ENCODE results near the gene FGFBP2. TPM values are rescaled to one million over a fixed set of nuclear protein-coding genes. Genes with fewer than 3 reads are reported as not detected.
"Not testable (repeated sequence)": the region's sequence is repeated elsewhere in the genome, so short reads cannot be mapped to it uniquely, and the experiment has no call there.

The FGFBP2 gene
- total RNA-seq, 2 donors from 2014 or later, result 0.50 TPM; not detected in 1

DNA sequence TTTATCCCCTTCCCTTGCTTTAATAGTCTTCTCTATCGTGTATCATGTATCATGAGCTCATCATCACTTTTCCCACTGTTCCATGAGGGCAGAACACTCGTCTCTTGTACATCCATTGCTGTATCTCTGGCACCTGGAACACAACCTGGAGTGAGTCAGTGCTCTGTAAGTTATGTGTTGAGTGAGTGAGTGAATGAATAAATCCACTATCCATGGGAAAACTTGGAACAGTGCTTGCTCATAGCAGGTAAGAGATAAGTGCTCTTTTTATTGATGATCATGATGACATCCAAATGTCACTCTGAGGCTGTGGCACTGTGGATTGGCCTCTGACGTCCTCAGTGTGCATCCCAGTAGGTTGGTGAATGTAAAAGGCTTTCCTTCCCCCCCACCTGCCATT, 28.7 kb downstream of the FGFBP2 start:
- ATAC-seq (no peak), DNase-seq (no peak)
- Mint-ChIP-seq H3K27ac (no peak overlapping the region), H3K4me3 (no peak overlapping the region), H3K36me3 (ENCODE audit: low read depth) (peaks cover 7% of the 10 kb centered on the region), H3K4me1 (no peaks in the 10 kb centered on the region), H3K27me3 (peaks cover 88% of the 10 kb centered on the region)
- H3K9me3 ChIP-seq (ENCODE audit: control insufficient read depth, low read length, poor library complexity, severe bottlenecking), result no peaks in the 10 kb centered on the region

DNA sequence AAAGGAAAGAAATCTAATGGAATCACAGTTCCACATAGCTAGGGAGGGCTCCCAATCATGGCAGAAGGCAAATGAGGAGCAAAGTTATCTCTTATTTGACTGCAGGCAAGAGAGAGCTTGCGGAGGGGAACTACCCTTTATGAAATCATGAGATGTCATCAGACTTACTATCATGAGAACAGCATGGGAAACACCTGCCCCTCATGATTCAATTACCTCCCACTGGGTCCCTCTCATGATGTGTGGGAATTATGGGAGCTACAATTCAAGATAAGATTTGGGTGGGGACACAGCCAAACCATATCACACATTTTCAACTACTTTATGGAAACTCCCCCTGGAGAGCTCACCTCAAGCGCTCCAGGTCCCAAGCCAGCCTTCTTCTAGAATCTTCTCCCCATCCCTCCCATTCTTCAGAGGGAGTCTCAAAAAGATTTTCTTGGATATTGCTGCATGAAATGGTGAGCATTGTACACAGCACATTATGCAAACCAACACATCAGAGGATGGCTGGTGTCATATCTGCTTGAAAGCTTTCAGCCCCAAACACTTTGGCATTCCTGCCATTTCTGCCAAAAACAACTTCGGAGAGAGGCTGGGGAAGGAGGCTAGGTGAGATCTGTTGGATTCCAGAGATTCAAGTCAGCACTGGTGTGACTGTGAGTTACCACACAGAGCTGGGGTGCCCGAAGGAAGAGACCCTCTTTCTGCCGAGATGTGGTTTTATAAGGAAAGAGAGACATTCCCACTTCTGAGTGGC, 31.3 kb downstream of the FGFBP2 start:
- DNase-seq (no peak), ATAC-seq (no peak)
- Mint-ChIP-seq H3K4me1 (no peaks in the 10 kb centered on the region), H3K4me3 (no peak overlapping the region), H3K27me3 (peaks cover 68% of the 10 kb centered on the region), H3K36me3 (ENCODE audit: low read depth) (peaks cover 7% of the 10 kb centered on the region), H3K27ac (no peak overlapping the region)
- H3K9me3 ChIP-seq (ENCODE audit: control insufficient read depth, low read length, poor library complexity, severe bottlenecking), result no peaks in the 10 kb centered on the region

DNA sequence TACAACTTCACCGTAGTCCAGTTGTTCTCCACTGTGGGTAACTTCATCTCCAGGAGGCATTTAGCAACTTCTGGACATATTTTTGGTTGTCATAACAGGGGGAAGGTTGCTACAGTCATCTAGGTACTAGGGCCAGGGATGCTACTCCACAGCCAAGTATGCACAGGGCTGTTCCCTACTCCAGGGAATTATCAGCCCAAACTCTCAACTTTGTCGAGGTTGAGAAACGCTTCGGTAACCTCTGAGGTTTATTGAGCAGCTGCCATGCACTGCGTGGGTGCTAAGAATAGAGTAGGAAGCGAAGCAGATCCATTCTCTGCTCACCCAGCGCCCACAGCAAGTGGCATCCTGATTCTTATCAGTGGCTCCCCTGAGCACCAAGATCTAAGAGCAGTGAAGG, 32.7 kb downstream of the FGFBP2 start:
- Mint-ChIP-seq H3K27ac (no peak overlapping the region), H3K27me3 (peaks cover 69% of the 10 kb centered on the region), H3K4me1 (no peaks in the 10 kb centered on the region), H3K36me3 (ENCODE audit: low read depth) (peaks cover 7% of the 10 kb centered on the region), H3K4me3 (no peak overlapping the region)
- no peaks in the 10 kb centered on the region for H3K9me3 ChIP-seq (ENCODE audit: control insufficient read depth, low read length, poor library complexity, severe bottlenecking)
- ATAC-seq (no peak), DNase-seq (no peak)

DNA sequence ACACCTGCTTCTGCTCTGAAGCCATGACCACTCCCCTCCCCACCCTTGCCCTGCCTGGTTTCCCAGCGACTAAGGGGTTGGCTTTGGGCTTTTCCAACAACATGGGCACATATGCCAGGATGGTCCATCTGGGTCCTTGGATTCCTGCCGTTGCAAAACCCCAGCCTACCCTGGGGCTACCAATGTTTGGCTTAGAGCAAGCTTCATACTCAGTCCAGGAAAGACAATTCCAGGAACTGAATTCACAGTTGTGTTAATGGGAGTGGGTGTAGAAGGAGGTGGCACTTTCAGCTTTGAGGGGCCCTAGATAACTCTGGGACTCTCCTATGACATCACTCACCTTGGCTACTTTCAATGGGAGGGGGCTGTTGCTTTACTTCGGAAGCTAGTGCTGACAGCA, 33.4 kb downstream of the FGFBP2 start:
- H3K9me3 ChIP-seq (ENCODE audit: control insufficient read depth, low read length, poor library complexity, severe bottlenecking), result no peaks in the 10 kb centered on the region
- peaks cover 3% of the 10 kb centered on the region for H3K36me3 Mint-ChIP-seq (ENCODE audit: low read depth)
- H3K4me1 Mint-ChIP-seq, result no peaks in the 10 kb centered on the region
- ATAC-seq, result no peak
- H3K27ac Mint-ChIP-seq, result no peak overlapping the region
- H3K4me3 Mint-ChIP-seq, result no peak overlapping the region
- no peak for DNase-seq
- H3K27me3 Mint-ChIP-seq, result peaks cover 63% of the 10 kb centered on the region

DNA sequence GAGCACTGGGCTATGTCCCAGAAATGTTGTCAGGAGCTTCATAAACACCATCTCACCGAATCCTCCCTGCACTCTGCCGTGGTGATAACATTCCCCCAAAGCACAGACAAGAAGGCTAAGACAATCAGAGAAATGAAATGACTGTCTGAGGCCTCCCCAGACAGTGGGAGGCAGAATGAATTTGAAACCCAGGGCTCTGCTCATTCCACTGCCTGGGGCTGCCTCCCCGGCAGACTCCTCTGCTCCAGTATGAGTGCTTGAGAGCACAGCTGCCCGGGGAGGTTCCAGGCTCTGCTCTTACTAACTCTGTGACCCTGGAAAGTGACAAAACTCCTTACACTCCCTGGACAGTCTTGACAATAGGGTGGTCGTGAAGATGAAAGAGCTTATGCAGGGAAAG, 34.1 kb downstream of the FGFBP2 start:
- H3K27ac Mint-ChIP-seq, result no peak overlapping the region
- DNase-seq (no peak), ATAC-seq (no peak)
- no peaks in the 10 kb centered on the region for H3K9me3 ChIP-seq (ENCODE audit: control insufficient read depth, low read length, poor library complexity, severe bottlenecking)
- H3K4me1 Mint-ChIP-seq, result no peaks in the 10 kb centered on the region
- H3K27me3 Mint-ChIP-seq, result peaks cover 63% of the 10 kb centered on the region
- no peaks in the 10 kb centered on the region for H3K36me3 Mint-ChIP-seq (ENCODE audit: low read depth)
- no peak overlapping the region for H3K4me3 Mint-ChIP-seq

DNA sequence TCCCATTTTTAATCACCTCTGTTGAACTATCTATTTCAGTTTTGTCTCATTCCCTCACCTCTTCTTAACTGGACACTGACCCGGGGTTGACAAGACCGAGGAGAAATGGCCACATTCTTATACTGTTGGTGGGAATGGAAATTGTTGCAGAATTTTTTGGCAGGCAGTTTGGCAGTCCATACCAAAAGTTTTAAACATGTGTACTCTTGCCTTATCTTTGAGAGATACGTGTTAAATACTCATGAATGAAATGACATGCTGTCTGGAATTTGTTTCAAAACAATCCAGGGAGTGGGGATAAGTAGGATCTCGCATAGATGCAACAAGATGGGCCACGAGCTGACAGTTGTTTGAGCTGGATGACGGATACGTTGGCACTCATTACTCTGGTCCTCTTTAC, 36.5 kb downstream of the FGFBP2 start:
- peaks cover 50% of the 10 kb centered on the region for H3K27me3 Mint-ChIP-seq
- no peaks in the 10 kb centered on the region for H3K36me3 Mint-ChIP-seq (ENCODE audit: low read depth)
- H3K4me3 Mint-ChIP-seq, result no peak overlapping the region

DNA sequence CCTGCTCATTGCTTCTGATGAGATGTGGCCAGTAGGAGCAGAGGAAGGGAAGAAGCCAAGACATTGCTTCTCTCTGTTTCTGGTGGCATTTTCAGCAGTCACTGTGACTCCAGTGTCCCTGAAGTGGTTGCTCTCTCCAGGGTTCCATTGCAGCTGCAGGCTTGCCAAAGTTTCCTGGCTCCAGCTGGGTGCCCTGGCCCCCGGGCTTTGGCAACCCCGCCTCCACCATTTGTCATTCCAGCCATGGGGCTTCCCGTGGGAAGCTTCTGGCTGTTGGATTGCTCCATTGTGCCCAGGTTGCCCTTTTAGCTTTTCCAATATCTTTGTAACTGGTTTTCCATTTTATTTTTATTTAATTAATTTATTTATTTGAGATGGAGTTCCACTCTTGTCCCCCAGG, 37.1 kb downstream of the FGFBP2 start:
- ATAC-seq (no peak), DNase-seq (no peak)
- no peaks in the 10 kb centered on the region for H3K9me3 ChIP-seq (ENCODE audit: control insufficient read depth, low read length, poor library complexity, severe bottlenecking)
- H3K27me3 Mint-ChIP-seq, result peaks cover 50% of the 10 kb centered on the region
- H3K4me3 Mint-ChIP-seq, result no peak overlapping the region
- no peaks in the 10 kb centered on the region for H3K4me1 Mint-ChIP-seq
- no peak overlapping the region for H3K27ac Mint-ChIP-seq
- H3K36me3 Mint-ChIP-seq (ENCODE audit: low read depth), result no peaks in the 10 kb centered on the region

More for the DNA sequence above, 36.5 kb downstream of the FGFBP2 start:
- ATAC-seq (no peak), DNase-seq (no peak)
- Mint-ChIP-seq H3K27ac (no peak overlapping the region), H3K4me1 (no peaks in the 10 kb centered on the region)
- no peaks in the 10 kb centered on the region for H3K9me3 ChIP-seq (ENCODE audit: control insufficient read depth, low read length, poor library complexity, severe bottlenecking)

DNA sequence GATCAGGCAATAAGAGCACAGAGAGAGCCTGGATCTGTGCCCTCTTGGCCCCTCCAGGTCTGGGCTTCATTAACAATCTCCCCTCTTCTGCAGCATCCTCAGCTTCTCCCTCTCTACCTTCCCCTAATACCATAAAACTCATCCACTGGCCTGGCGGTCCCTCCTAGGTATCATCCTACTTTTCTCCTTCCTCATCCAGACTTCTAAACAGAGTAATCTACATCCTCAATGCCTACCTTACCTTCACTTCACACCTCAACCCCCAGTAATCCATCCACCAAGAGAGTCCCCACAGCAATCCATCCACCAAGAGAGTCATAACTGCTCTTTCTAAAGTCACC, 41.4 kb downstream of the FGFBP2 start:
- H3K4me1 Mint-ChIP-seq, result no peaks in the 10 kb centered on the region
- ATAC-seq, result no peak
- no peak overlapping the region for H3K4me3 Mint-ChIP-seq
- no peak for DNase-seq
- no peaks in the 10 kb centered on the region for H3K36me3 Mint-ChIP-seq (ENCODE audit: low read depth)
- no peak overlapping the region for H3K27ac Mint-ChIP-seq
- H3K27me3 Mint-ChIP-seq, result peaks cover 58% of the 10 kb centered on the region
- H3K9me3 ChIP-seq (ENCODE audit: control insufficient read depth, low read length, poor library complexity, severe bottlenecking), result no peaks in the 10 kb centered on the region

DNA sequence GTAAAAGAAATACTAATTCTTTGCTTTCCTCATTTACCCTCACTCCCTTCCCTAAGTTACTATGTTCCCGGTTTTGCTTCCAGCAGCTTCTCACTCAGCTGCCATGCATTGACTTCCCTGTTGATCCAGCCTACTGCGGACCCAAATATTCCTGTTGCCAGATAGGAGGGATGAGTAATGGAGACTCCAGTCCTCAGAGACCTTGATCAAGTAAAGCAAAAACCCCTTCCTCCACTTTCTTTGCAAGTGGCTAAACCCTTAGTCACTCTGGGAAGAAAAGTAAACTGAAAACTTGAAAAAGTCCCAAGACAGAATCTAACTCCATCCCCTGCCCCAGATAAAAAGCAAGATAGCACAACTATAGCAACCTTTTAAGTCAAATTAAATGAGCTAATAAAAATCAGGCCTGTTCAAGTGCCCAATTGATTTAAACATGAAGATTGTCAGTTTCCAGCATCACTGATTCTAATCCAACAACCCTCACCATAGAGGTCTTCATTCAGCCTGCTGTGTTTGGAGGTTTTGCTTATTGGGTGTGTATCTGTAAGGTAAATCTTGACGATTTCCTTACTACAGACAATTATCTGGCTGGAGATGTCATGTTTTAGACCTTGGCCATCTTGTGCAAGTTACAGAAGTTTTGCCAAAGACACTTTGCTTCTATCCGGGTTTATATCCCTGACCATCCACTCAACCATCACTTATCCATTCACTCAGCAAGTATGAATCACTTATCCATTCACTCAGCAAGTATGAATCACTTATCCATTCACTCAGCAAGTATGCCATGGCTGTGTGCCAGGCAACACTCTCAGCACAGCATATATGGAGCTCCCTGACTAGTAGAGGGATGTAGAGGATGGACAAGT, 42.0 kb downstream of the FGFBP2 start:
- no peak overlapping the region for H3K27ac Mint-ChIP-seq
- H3K27me3 Mint-ChIP-seq, result peaks cover 54% of the 10 kb centered on the region
- DNase-seq (no peak), ATAC-seq (no peak)
- H3K4me1 Mint-ChIP-seq, result no peaks in the 10 kb centered on the region
- H3K36me3 Mint-ChIP-seq (ENCODE audit: low read depth), result no peaks in the 10 kb centered on the region
- H3K9me3 ChIP-seq (ENCODE audit: control insufficient read depth, low read length, poor library complexity, severe bottlenecking), result no peaks in the 10 kb centered on the region
- no peak overlapping the region for H3K4me3 Mint-ChIP-seq

DNA sequence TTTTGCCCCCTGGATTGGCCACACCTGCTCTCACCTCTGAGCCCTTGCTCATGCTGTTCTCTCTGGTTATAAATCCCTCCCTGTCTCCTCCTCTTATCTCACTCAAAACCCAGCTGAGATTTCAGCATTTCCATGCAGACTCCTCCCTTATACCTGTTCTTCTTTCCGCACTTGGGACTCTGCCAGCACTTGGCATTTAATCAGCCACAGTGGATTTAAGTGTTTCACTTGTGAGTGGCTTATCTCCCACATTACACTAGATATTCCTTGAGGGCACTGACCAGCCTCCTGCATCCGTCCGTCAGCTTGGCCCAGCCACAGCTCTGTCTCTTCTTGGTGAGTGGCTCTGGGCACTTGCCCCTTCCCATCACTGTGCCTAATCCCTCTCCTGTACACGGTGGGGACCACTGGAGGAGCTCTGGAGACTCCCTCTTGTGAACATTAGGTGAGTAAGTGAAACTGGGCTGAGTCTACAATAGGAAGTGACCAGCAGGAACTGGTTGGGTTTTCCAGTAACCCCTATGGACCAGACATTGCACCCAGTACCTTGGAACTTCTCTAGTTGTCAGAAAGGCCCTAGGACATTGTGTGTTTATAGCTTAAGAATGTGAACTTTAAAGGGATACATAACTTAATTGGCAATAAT, 44.4 kb downstream of the FGFBP2 start:
- Mint-ChIP-seq H3K36me3 (ENCODE audit: low read depth) (no peaks in the 10 kb centered on the region), H3K27ac (no peak overlapping the region), H3K27me3 (peaks cover 43% of the 10 kb centered on the region), H3K4me3 (no peak overlapping the region), H3K4me1 (no peaks in the 10 kb centered on the region)
- DNase-seq (no peak), ATAC-seq (no peak)
- H3K9me3 ChIP-seq (ENCODE audit: control insufficient read depth, low read length, poor library complexity, severe bottlenecking), result no peaks in the 10 kb centered on the region

DNA sequence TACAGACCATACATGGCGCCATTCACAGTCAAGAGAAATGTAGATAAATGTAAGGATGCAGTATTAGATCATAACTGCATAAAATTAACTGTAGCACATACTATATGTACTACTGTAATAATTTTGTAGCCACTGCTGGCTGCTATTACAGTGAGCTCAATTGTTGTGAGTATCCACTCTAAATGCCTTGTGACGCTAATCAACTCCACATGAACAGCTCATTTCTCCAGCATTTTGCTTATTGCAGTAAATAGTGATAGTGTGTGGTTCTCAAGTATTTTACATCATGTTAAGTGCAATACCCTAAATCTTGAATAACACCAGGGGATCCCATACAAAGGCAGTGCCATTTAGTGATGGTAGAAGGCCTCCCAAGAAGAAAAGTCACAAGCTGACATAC, 45.7 kb downstream of the FGFBP2 start:
- Mint-ChIP-seq H3K27me3 (peaks cover 45% of the 10 kb centered on the region), H3K36me3 (ENCODE audit: low read depth) (no peaks in the 10 kb centered on the region), H3K4me1 (no peaks in the 10 kb centered on the region), H3K4me3 (no peak overlapping the region), H3K27ac (no peak overlapping the region)
- ATAC-seq (no peak), DNase-seq (no peak)
- no peaks in the 10 kb centered on the region for H3K9me3 ChIP-seq (ENCODE audit: control insufficient read depth, low read length, poor library complexity, severe bottlenecking)

DNA sequence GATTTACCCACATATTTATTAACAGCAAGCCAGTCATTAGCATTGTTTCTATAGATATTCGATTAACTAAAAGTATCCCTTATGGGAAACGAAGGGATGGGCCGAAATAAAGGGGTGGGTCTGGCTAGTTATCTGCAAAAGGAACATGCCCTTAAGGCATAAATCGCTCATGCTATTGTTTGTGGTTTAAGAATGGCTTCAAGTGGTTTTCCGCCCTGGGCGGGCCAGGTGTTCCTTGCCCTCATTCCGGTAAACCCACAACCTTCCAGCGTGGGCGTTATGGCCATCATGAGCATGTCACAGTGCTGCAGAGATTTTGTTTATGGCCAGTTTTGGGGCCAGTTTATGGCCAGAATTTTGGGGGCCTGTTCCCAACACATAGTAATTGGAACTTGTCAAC, 46.6 kb downstream of the FGFBP2 start:
- not testable (repeated sequence) for H3K4me3 Mint-ChIP-seq; ATAC-seq; DNase-seq; H3K36me3 Mint-ChIP-seq (ENCODE audit: low read depth); H3K9me3 ChIP-seq (ENCODE audit: control insufficient read depth, low read length, poor library complexity, severe bottlenecking); H3K4me1 Mint-ChIP-seq; H3K27ac Mint-ChIP-seq
- H3K27me3 Mint-ChIP-seq, result peaks cover 49% of the 10 kb centered on the region

DNA sequence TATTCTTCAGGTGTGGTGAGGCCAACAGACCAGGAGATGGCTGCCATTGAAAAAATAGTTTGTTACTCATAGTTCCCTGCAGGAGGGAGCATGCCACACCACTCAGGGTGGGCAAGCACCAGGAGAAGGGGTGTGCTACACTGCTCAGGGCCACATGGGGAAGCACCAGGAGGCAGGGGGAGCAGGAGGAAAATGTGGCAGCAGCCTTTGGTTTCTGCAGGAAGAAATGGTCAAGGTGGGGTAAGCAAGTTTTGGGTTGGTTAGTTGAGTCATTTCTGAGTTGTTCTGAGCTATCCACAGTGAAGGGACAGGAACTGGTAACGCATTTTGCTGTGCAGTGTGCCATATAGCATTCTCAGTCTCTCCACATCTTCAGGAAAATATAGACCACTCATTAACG, 48.2 kb downstream of the FGFBP2 start:
- DNase-seq, result no peak
- H3K36me3 Mint-ChIP-seq (ENCODE audit: low read depth), result no peaks in the 10 kb centered on the region
- H3K9me3 ChIP-seq (ENCODE audit: control insufficient read depth, low read length, poor library complexity, severe bottlenecking), result no peaks in the 10 kb centered on the region
- peaks cover 54% of the 10 kb centered on the region for H3K27me3 Mint-ChIP-seq
- H3K27ac Mint-ChIP-seq, result no peak overlapping the region
- H3K4me3 Mint-ChIP-seq, result no peak overlapping the region
- ATAC-seq, result no peak
- no peaks in the 10 kb centered on the region for H3K4me1 Mint-ChIP-seq
